DND-41 (cell line): ENCODE measurements around the gene PTPRZ1.

Experiments used
- ATAC-seq: fragments of 200-7000 bp; cut with Tn5 transposase; 3 replicates; pipeline ENCODE4 v1.9.1; 2021; ENCODE audit warnings: low read depth; ENCODE audit not compliant: insufficient read depth
- DNase-seq: peaks from one replicate; pipeline ENCODE4 v3.0.0-alpha.2; 2020
- H2AFZ ChIP-seq: 2 replicates; pipeline ENCODE4 v1.6.0; 2012; ENCODE audit warnings: low read depth, low read length
- H3K27ac ChIP-seq: 2 replicates; pipeline ENCODE4 v1.5.1; 2012; ENCODE audit warnings: low read length, inconsistent platforms
- H3K27me3 ChIP-seq: fragments of 200-600 bp; sonication (generic); 2 replicates; pipeline ENCODE4 v1.6.0; 2012; ENCODE audit warnings: low read length, mild to moderate bottlenecking, inconsistent platforms; ENCODE audit not compliant: insufficient read depth, poor library complexity
- H3K36me3 ChIP-seq: 2 replicates; pipeline ENCODE4 v1.5.1; 2012; ENCODE audit warnings: low read length, inconsistent platforms; ENCODE audit not compliant: insufficient read depth
- H3K4me1 ChIP-seq: 2 replicates; pipeline ENCODE4 v1.5.1; 2012; ENCODE audit warnings: mild to moderate bottlenecking, low read length; ENCODE audit not compliant: insufficient read depth
- H3K4me2 ChIP-seq: 2 replicates; pipeline ENCODE4 v1.6.0; 2012; ENCODE audit warnings: mild to moderate bottlenecking, moderate library complexity, low read length, inconsistent platforms; ENCODE audit not compliant: insufficient read depth
- H3K4me3 ChIP-seq, 2 experiments: fragments of 200-600 bp in 1 of 2; shearing (Covaris generic) in 1 of 2; 2 replicates each; pipeline ENCODE4 v1.5.1; 2012 to 2016; ENCODE audit warnings: inconsistent platforms in 2 of 2, low read length in 2 of 2, mild to moderate bottlenecking in 2 of 2, low read depth in 1 of 2, moderate library complexity in 1 of 2
- H3K79me2 ChIP-seq: 2 replicates; pipeline ENCODE4 v1.6.0; 2012; ENCODE audit warnings: low read length, inconsistent platforms; ENCODE audit not compliant: insufficient read depth
- H3K9ac ChIP-seq: 2 replicates; pipeline ENCODE4 v1.6.0; 2012; ENCODE audit warnings: low read depth, mild to moderate bottlenecking, inconsistent platforms, low read length, moderate library complexity
- H3K9me3 ChIP-seq: 2 replicates; pipeline ENCODE4 v1.5.1; 2012; ENCODE audit warnings: low read length, moderate library complexity, mild to moderate bottlenecking, inconsistent platforms; ENCODE audit not compliant: insufficient read depth, severe bottlenecking
- H4K20me1 ChIP-seq: 2 replicates; pipeline ENCODE4 v1.6.0; 2012; ENCODE audit warnings: low read length; ENCODE audit not compliant: insufficient read depth
- EZH2 ChIP-seq: IDR thresholded peaks from 3 replicates; pipeline ENCODE4 v1.6.1; 2012; ENCODE audit warnings: borderline replicate concordance, low read depth, mild to moderate bottlenecking, moderate library complexity, low read length, inconsistent platforms; ENCODE audit not compliant: severe bottlenecking
- TF ChIP-seq, protein P1 (sequence below): IDR thresholded peaks from 2 replicates; pipeline ENCODE4 v1.5.1; 2012; ENCODE audit warnings: borderline replicate concordance, low read length, moderate library complexity, mild to moderate bottlenecking; ENCODE audit not compliant: poor library complexity, severe bottlenecking; ENCODE audit errors: extremely low read depth

The PTPRZ1 gene

DNA sequence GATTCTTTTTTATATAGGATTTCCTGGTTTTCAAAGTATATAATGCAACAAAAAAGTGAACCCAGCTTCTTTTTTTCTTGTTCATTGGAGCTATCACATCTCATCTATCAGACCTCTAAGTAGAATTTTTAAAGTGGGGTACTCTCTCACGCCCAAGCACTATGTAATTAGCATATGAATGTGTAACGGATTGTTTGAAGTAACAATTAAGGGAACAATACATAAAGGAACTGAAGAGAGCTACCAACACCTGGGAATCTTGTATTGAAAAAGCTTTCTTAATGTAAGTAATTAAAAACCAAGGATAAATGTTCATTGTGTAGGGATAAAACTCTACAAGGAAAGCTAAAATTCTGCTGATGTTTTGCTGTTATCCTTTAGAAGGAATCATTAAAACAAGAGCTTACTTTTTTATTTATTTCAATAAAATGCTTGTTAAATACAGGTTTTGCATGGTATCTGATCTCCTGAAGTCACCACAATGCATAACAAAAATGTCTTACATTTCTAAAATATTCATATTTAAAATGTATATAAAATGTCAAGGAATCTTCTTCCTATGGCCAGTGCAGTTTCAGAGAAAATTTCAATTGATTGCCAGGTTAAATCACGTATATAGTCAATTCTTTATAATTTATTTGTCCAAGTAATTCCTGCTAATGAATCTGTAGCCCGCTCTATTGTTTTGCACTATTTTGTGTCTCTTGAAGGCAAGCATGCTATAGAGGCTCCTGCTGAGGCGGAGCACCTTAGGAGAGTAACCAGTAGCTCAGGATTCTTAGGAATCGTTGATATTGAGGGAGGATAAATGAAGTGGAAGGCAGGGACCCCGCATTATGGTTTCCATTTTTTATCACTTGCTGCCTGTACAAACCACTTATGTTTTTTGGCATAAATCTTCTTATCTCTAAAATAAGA is 51.6 kb downstream of the PTPRZ1 start:
- no peak overlapping the region for H2AFZ ChIP-seq
- no peak overlapping the region for H3K4me3 ChIP-seq
- TF ChIP-seq EZH2, result no peak
- TF ChIP-seq, protein P1, sequence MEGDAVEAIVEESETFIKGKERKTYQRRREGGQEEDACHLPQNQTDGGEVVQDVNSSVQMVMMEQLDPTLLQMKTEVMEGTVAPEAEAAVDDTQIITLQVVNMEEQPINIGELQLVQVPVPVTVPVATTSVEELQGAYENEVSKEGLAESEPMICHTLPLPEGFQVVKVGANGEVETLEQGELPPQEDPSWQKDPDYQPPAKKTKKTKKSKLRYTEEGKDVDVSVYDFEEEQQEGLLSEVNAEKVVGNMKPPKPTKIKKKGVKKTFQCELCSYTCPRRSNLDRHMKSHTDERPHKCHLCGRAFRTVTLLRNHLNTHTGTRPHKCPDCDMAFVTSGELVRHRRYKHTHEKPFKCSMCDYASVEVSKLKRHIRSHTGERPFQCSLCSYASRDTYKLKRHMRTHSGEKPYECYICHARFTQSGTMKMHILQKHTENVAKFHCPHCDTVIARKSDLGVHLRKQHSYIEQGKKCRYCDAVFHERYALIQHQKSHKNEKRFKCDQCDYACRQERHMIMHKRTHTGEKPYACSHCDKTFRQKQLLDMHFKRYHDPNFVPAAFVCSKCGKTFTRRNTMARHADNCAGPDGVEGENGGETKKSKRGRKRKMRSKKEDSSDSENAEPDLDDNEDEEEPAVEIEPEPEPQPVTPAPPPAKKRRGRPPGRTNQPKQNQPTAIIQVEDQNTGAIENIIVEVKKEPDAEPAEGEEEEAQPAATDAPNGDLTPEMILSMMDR, result no peak
- H3K4me1 ChIP-seq, result no peaks in the 10 kb centered on the region
- H3K9ac ChIP-seq, result no peak overlapping the region
- no peaks in the 10 kb centered on the region for H4K20me1 ChIP-seq
- no peak for DNase-seq
- no peaks in the 10 kb centered on the region for H3K27me3 ChIP-seq
- no peak overlapping the region for H3K4me2 ChIP-seq
- H3K27ac ChIP-seq, result no peak overlapping the region
- no peaks in the 10 kb centered on the region for H3K36me3 ChIP-seq
- H3K9me3 ChIP-seq, result no peaks in the 10 kb centered on the region
- ATAC-seq, result no peak
- no peaks in the 10 kb centered on the region for H3K79me2 ChIP-seq

GRCh38 chr7:121931149-121931902 is 58.4 kb downstream of the PTPRZ1 start:
- no peak for DNase-seq
- H3K79me2 ChIP-seq, result no peaks in the 10 kb centered on the region
- H3K36me3 ChIP-seq, result no peaks in the 10 kb centered on the region
- no peaks in the 10 kb centered on the region for H4K20me1 ChIP-seq
- no peak overlapping the region for H3K4me2 ChIP-seq
- no peaks in the 10 kb centered on the region for H3K27me3 ChIP-seq
- H3K4me1 ChIP-seq, result no peaks in the 10 kb centered on the region
- no peak overlapping the region for H3K9ac ChIP-seq
- H3K4me3 ChIP-seq, result no peak overlapping the region
- TF ChIP-seq, protein P1, result no peak
- no peak for TF ChIP-seq EZH2
- ATAC-seq, result no peak
- H3K9me3 ChIP-seq, result no peaks in the 10 kb centered on the region
- no peak overlapping the region for H3K27ac ChIP-seq
- H2AFZ ChIP-seq, result no peak overlapping the region

DNA sequence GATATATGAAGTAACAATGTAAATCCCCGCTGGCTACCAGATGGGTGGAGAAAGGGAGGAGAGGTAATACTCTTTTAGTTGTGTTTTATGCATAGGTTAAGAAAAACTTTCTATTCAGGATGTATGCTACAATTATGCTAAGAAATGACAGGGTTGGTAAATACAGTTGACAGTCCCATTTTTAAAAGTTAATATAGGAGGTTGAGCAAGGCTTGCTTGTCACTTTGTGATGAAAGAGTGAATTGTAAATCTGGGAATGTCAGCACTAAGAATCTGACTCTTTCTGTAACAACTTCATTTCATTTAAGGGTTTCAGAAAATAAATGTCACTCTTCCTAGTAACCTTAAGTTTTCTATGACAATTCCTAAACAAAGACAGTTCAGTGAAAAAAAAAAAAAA is 59.8 kb downstream of the PTPRZ1 start:
- H3K4me2 ChIP-seq, result no peak overlapping the region
- H4K20me1 ChIP-seq, result no peaks in the 10 kb centered on the region
- H3K4me3 ChIP-seq, result no peak overlapping the region
- DNase-seq (no peak), ATAC-seq (no peak)
- H3K36me3 ChIP-seq, result no peaks in the 10 kb centered on the region
- H3K27ac ChIP-seq, result no peak overlapping the region
- no peak for TF ChIP-seq EZH2
- TF ChIP-seq, protein P1, result no peak
- no peaks in the 10 kb centered on the region for H3K27me3 ChIP-seq
- H3K9ac ChIP-seq, result no peak overlapping the region
- H3K4me1 ChIP-seq, result no peaks in the 10 kb centered on the region
- H3K79me2 ChIP-seq, result no peaks in the 10 kb centered on the region
- no peak overlapping the region for H2AFZ ChIP-seq
- H3K9me3 ChIP-seq, result no peaks in the 10 kb centered on the region
